Measurements from ENCODE around the gene GCNT2.

GCNT2 gene

DNA sequence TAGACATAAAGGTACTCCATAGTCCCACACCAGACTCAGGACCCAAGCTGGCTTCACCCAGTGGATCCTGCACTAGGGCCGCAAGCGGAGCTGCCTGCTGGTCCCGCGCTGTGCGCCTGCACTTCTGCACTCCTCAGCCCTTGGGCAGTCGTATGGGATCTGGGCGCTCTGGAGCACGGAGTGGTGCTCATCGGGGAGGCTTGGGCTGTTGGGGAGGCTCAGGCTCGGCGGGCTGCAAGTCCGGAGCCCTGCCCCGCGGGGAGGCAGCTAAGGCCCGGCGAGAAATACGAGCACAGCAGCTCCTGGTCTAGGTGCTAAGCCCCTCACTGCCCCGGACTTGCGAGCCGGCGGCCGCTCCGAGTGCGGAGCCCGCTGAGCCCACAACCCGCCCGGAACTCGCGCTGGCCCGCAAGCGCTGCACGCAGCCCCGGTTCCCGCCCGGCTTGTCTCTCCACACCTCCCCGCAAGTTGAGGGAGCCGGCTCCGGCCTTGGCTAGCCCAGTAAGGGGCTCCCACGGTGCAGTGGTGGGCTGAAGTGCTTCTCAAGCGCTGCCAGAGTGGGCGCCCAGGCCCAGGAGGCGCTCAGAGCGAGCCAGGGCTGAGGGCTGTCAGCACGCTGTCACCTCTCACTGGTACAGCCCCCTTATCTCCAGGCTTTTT is 33.4 kb upstream of the GCNT2 start:
- TF ChIP-seq SIN3A (IDR thresholded peaks at IDR 0.05; ENCODE audit: borderline replicate concordance, insufficient read depth, low read length), result no peak
- no peak for TF ChIP-seq TAF1 (IDR thresholded peaks at IDR 0.05; ENCODE audit: borderline replicate concordance, insufficient read depth, low read length)
- TF ChIP-seq POLR2AphosphoS5 (IDR thresholded peaks at IDR 0.05; ENCODE audit: low read depth, low read length), result no peak
- TF ChIP-seq, protein P1, sequence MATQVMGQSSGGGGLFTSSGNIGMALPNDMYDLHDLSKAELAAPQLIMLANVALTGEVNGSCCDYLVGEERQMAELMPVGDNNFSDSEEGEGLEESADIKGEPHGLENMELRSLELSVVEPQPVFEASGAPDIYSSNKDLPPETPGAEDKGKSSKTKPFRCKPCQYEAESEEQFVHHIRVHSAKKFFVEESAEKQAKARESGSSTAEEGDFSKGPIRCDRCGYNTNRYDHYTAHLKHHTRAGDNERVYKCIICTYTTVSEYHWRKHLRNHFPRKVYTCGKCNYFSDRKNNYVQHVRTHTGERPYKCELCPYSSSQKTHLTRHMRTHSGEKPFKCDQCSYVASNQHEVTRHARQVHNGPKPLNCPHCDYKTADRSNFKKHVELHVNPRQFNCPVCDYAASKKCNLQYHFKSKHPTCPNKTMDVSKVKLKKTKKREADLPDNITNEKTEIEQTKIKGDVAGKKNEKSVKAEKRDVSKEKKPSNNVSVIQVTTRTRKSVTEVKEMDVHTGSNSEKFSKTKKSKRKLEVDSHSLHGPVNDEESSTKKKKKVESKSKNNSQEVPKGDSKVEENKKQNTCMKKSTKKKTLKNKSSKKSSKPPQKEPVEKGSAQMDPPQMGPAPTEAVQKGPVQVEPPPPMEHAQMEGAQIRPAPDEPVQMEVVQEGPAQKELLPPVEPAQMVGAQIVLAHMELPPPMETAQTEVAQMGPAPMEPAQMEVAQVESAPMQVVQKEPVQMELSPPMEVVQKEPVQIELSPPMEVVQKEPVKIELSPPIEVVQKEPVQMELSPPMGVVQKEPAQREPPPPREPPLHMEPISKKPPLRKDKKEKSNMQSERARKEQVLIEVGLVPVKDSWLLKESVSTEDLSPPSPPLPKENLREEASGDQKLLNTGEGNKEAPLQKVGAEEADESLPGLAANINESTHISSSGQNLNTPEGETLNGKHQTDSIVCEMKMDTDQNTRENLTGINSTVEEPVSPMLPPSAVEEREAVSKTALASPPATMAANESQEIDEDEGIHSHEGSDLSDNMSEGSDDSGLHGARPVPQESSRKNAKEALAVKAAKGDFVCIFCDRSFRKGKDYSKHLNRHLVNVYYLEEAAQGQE (IDR thresholded peaks at IDR 0.05; ENCODE audit: insufficient read depth in 1 of 2, low read depth in 2 of 2, low read length in 2 of 2), result no peak
- no peak for TF ChIP-seq FOXP2 (optimal IDR thresholded peaks at IDR 0.05; ENCODE audit: borderline replicate concordance, extremely low read depth, extremely low read length, insufficient read depth)

DNA sequence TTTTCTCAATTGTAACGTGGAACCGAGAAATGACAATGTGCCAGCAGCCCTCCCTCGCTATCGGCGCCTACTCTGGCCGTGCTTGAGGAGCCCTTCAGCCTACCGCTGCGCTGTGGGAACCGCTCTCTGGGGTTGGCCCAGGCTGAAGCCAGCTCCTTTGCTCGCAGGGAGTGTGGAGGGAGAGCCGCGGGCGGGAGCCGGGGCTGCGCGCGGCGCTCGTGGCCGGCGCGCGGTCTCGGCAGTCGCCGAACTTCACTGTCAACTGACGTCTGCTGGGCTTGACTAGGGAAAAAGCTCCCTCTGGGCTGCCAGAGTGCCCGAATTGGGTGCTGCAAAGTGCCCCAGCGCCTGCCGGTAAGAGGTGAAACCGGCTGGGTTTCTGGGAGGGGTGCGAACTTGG is 29.7 kb upstream of the GCNT2 start:
- TF ChIP-seq POLR2AphosphoS5 (IDR thresholded peaks at IDR 0.05; ENCODE audit: low read depth, low read length), result no peak
- TF ChIP-seq, protein P1 (IDR thresholded peaks at IDR 0.05; ENCODE audit: insufficient read depth in 1 of 2, low read depth in 2 of 2, low read length in 2 of 2), result no peak
- TF ChIP-seq SIN3A (IDR thresholded peaks at IDR 0.05; ENCODE audit: borderline replicate concordance, insufficient read depth, low read length), result no peak
- no peak for TF ChIP-seq FOXP2 (optimal IDR thresholded peaks at IDR 0.05; ENCODE audit: borderline replicate concordance, extremely low read depth, extremely low read length, insufficient read depth)
- no peak for TF ChIP-seq TAF1 (IDR thresholded peaks at IDR 0.05; ENCODE audit: borderline replicate concordance, insufficient read depth, low read length)

DNA sequence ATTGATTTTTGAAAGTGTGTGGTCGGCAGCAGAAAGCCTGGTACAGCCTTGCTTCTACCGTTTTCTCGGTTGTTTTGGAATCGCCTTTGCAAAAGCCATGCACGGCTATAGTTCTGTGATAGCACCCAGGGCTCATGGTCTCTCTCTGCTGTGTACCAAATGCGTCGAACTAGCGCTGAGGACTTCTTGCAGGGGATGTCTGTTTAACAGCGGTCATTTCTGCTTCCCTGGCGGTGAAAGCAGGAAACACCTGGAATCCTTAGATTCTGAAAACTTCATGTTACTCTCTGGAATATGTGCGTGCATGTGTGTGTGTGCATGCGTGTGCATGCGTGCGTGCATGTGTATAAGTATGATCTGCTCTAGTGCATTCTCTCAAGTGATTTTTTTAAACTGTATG is 26.1 kb upstream of the GCNT2 start:
- TF ChIP-seq SIN3A (IDR thresholded peaks at IDR 0.05; ENCODE audit: borderline replicate concordance, insufficient read depth, low read length) (no peak), TAF1 (IDR thresholded peaks at IDR 0.05; ENCODE audit: borderline replicate concordance, insufficient read depth, low read length) (no peak), FOXP2 (optimal IDR thresholded peaks at IDR 0.05; ENCODE audit: borderline replicate concordance, extremely low read depth, extremely low read length, insufficient read depth) (no peak), POLR2AphosphoS5 (IDR thresholded peaks at IDR 0.05; ENCODE audit: low read depth, low read length) (no peak)
- TF ChIP-seq, protein P1 (IDR thresholded peaks at IDR 0.05; ENCODE audit: insufficient read depth in 1 of 2, low read depth in 2 of 2, low read length in 2 of 2), result no peak

DNA sequence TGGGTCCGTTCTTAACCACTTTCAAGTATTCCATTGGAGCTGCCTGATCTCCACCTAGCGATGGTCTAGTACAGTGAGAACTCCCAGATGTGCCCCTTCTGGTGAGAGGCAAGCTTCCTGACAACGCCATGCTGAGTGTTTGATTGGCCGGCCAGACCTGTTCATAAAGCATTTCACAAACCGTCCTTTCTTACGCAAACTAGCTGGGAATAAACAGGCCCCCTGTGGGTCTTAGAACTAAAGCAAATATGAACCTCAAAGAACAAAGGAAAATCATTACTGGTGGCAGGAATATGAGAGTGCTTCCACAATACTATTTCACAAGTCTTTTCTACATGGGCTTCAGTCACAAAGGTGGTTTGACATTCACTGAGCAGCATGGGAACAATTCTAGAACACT is 15.6 kb upstream of the GCNT2 start:
- TF ChIP-seq POLR2AphosphoS5 (IDR thresholded peaks at IDR 0.05; ENCODE audit: low read depth, low read length), result no peak
- TF ChIP-seq, protein P1 (IDR thresholded peaks at IDR 0.05; ENCODE audit: insufficient read depth in 1 of 2, low read depth in 2 of 2, low read length in 2 of 2), result no peak
- TF ChIP-seq FOXP2 (optimal IDR thresholded peaks at IDR 0.05; ENCODE audit: borderline replicate concordance, extremely low read depth, extremely low read length, insufficient read depth), result no peak
- no peak for TF ChIP-seq SIN3A (IDR thresholded peaks at IDR 0.05; ENCODE audit: borderline replicate concordance, insufficient read depth, low read length)
- TF ChIP-seq TAF1 (IDR thresholded peaks at IDR 0.05; ENCODE audit: borderline replicate concordance, insufficient read depth, low read length), result no peak
